K562 (cell line): Measurements from ENCODE around the gene ULBP2. TPM values are rescaled to one million over a fixed set of nuclear protein-coding genes. Genes with fewer than 3 reads are reported as not detected.

ENCODE experiments used
- CBX8 ChIP-seq: fragments of 200-600 bp; sonication (generic); IDR thresholded peaks from 2 replicates; pipeline ENCODE4 v1.6.1; 2012; ENCODE audit warnings: borderline replicate concordance, mixed run types, low read depth, mild to moderate bottlenecking, moderate library complexity, mixed read lengths, low read length, control low read depth, inconsistent platforms; ENCODE audit not compliant: poor library complexity, severe bottlenecking; ENCODE audit errors: extremely low read depth
- ELF1 ChIP-seq: fragments of 200-800 bp; sonication (Bioruptor generic); IDR thresholded peaks from 2 replicates; pipeline ENCODE4 v1.6.1; 2016; ENCODE audit warnings: missing genetic modification characterization, missing compliant biosample characterization
- FOXJ3 ChIP-seq: sonication (generic); formaldehyde crosslinking; IDR thresholded peaks from 2 replicates; pipeline ENCODE4 v1.4.0; 2020; ENCODE audit warnings: mild to moderate bottlenecking, missing genetic modification reagents
- HCFC1 ChIP-seq: IDR thresholded peaks from 2 replicates; pipeline ENCODE4 v1.6.1; 2012; ENCODE audit warnings: low read depth, low read length, improper control_type of control experiment
- KDM5B ChIP-seq: fragments of 200-600 bp; sonication (generic); IDR thresholded peaks from 2 replicates; pipeline ENCODE4 v1.6.1; 2012; ENCODE audit warnings: low read depth, mild to moderate bottlenecking, moderate library complexity, low read length, control low read depth, inconsistent platforms; ENCODE audit not compliant: insufficient replicate concordance
- KHSRP ChIP-seq: fragments of 450-650 bp; IDR thresholded peaks from 2 replicates; pipeline ENCODE4 v1.6.1; 2017
- MAZ ChIP-seq, 2 experiments: fragments of 450-650 bp in 1 of 2; sonication (generic) in 1 of 2; formaldehyde crosslinking; IDR thresholded peaks in 1 of 2; conservative IDR thresholded peaks in 1 of 2; 2 replicates each; pipeline versions ENCODE4 v1.4.0 to v1.5.0; 2020; ENCODE audit warnings: mild to moderate bottlenecking in 1 of 2, missing genetic modification reagents in 1 of 2
- MTA3 ChIP-seq: fragments of 450-650 bp; formaldehyde crosslinking; IDR thresholded peaks from 2 replicates; pipeline ENCODE4 v1.6.1; 2017; ENCODE audit warnings: mild to moderate bottlenecking, borderline replicate concordance
- PATZ1 ChIP-seq: fragments of 250-450 bp; sonication (Bioruptor Pico); IDR thresholded peaks from 2 replicates; pipeline ENCODE4 v1.5.0; 2020; ENCODE audit warnings: mild to moderate bottlenecking, borderline replicate concordance
- PHF8 ChIP-seq: fragments of 200-600 bp; sonication (generic); IDR thresholded peaks from 2 replicates; pipeline ENCODE4 v1.6.1; 2012; ENCODE audit warnings: mixed run types, mild to moderate bottlenecking, inconsistent platforms, low read length, moderate library complexity, borderline replicate concordance
- POLR2A ChIP-seq: fragments of 450-650 bp; conservative IDR thresholded peaks from 2 replicates; pipeline ENCODE4 v1.6.1; 2016
- POLR2AphosphoS2 ChIP-seq: IDR thresholded peaks from 2 replicates; pipeline ENCODE4 v1.6.1; 2012; ENCODE audit warnings: low read length, improper control_type of control experiment
- POLR2G ChIP-seq: fragments of 200-400 bp; formaldehyde crosslinking; IDR thresholded peaks from 2 replicates; pipeline ENCODE4 v1.6.1; 2017; ENCODE audit warnings: low read depth, mild to moderate bottlenecking, antibody characterized with exemption, low read length, moderate library complexity
- PRDM10 ChIP-seq: fragments of 450-650 bp; IDR thresholded peaks from 2 replicates; pipeline ENCODE4 v1.6.1; 2018; ENCODE audit not compliant: partially characterized antibody
- SAFB ChIP-seq: fragments of 200-400 bp; formaldehyde crosslinking; IDR thresholded peaks from 2 replicates; pipeline ENCODE4 v1.6.1; 2017; ENCODE audit warnings: low read depth, low read length, borderline replicate concordance
- SAFB2 ChIP-seq: fragments of 200-400 bp; formaldehyde crosslinking; IDR thresholded peaks from 2 replicates; pipeline ENCODE4 v1.6.1; 2018; ENCODE audit warnings: borderline replicate concordance, low read length, low read depth, moderate library complexity; ENCODE audit not compliant: severe bottlenecking
- TOE1 ChIP-seq, 2 experiments: fragments of 450-650 bp in 1 of 2; sonication (generic) in 1 of 2; formaldehyde crosslinking in 1 of 2; IDR thresholded peaks; 2 replicates each; pipeline versions ENCODE4 v1.7.1 to v1.8.0; 2016 to 2022; ENCODE audit warnings: borderline replicate concordance in 2 of 2, mild to moderate bottlenecking in 2 of 2, antibody characterized with exemption in 1 of 2, inconsistent platforms in 1 of 2, low read depth in 1 of 2, missing genetic modification reagents in 1 of 2, moderate library complexity in 1 of 2
- U2AF2 ChIP-seq: fragments of 200-400 bp; formaldehyde crosslinking; optimal IDR thresholded peaks from 2 replicates; pipeline ENCODE3; 2017; ENCODE audit warnings: low read depth, mild to moderate bottlenecking, low read length
- ZBTB7A ChIP-seq: IDR thresholded peaks from 2 replicates; pipeline ENCODE4 v1.6.1; 2011; ENCODE audit warnings: low read depth, mild to moderate bottlenecking, low read length, moderate library complexity, borderline replicate concordance; ENCODE audit not compliant: control insufficient read depth
- ZNF140 ChIP-seq: fragments of 250-450 bp; sonication (Bioruptor Pico); IDR thresholded peaks from 2 replicates; pipeline ENCODE4 v1.8.0; 2021; ENCODE audit warnings: moderate library complexity, mild to moderate bottlenecking, inconsistent platforms
- ZNF197 ChIP-seq: fragments of 200-800 bp; sonication (Bioruptor generic); IDR thresholded peaks from 2 replicates; pipeline ENCODE4 v1.6.1; 2016; ENCODE audit warnings: low read depth, missing genetic modification characterization, missing compliant biosample characterization
- polyA plus RNA-seq, 8 experiments: library from polyadenylated mRNA; depleted of rRNA in 4 of 8; stranded (reverse) in 5 of 8; unstranded in 3 of 8; fragments of >200 nt; fragmentation: Nextera tagmentation in 2 of 8; fragmentation: Illumina TruSeq in 1 of 8; extraction: Ambion mirVana in 2 of 8; extraction: Trizol in 1 of 8; gene quantifications; 2 replicates each; pipeline versions ENCODE4 v1.2.1 to v1.2.3, GENCODE V29; 2011 to 2014; ENCODE audit warnings: inconsistent platforms in 1 of 8, missing spikeins in 1 of 8
- total RNA-seq, 7 experiments: library from RNA; depleted of rRNA in 6 of 7; stranded (reverse); fragments of >200 nt in 6 of 7; fragmentation: Illumina TruSeq in 2 of 7; extraction: Trizol in 2 of 7; gene quantifications; 2 replicates each; pipeline versions ENCODE4 v1.2.1 to v1.2.3, GENCODE V29; 2011 to 2021; ENCODE audit warnings: low replicate concordance in 1 of 7

Gene ULBP2
- total and polyA plus RNA-seq, 9 of the 15 experiments (the other 6 are each of a cell fraction or from before 2014, with no cell fraction given), result 0.50 to 5.3 (median 1.2) TPM

- TF ChIP-seq SAFB (no peak), PHF8 (peak; percentile 28; the same call in 1 of the 2 replicates), POLR2A (no peak), TOE1 (IDR thresholded peaks at IDR 0.05; ENCODE audit: borderline replicate concordance) (no peak), TOE1 (CRISPR knock-in tag; IDR thresholded peaks at IDR 0.05; ENCODE audit: borderline replicate concordance, low read depth) (0 out of 2 replicates have a peak, but pooled peaks have one; percentile 57), ZNF197 (CRISPR knock-in tag) (no peak), POLR2G (0 out of 2 replicates have a peak, but pooled peaks have one; percentile 36), PRDM10 (peak; percentile 63), ZBTB7A (peak; percentile 9; the same call in 1 of the 2 replicates), ZNF140 (no peak), CBX8 (no peak), MAZ (CRISPR knock-in tag; conservative IDR thresholded peaks at IDR 0.05 in 1 of 2, IDR thresholded peaks at IDR 0.05 in 1 of 2) (peak; percentile 54 to 86; a peak in 3 of 4 replicates), KHSRP (no peak), HCFC1 (peak; percentile 45; the same call in 1 of the 2 replicates), MTA3 (no peak), KDM5B (no peak), U2AF2 (no peak), PATZ1 (no peak), POLR2AphosphoS2 (no peak), SAFB2 (no peak), FOXJ3 (CRISPR knock-in tag) (no peak), ELF1 (no peak)
Observed at GRCh38 chr6:149925974-149926777, 15.6 kb upstream of the ULBP2 start (continued).
